Measurements from ENCODE around the gene ITGA11.

Gene ITGA11

DNA sequence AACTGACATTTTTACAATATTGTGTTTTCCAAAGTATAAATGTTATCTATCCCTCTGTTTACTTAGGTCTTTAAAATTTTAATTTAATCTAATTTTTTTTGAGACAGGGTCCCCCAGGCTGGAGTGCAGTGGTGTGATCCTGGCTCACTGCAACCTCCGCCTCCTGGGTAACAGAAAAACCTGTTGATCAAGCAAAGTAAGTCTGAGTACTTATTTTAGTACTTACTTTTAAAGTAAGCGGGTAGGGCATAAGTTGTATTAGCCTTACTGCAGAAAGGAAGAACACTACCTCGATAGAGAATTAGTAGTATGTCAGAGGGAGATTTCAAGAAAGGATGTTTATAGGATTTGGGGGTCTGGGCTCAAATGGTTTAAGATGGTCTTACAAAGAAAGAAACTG, 166.3 kb downstream of the ITGA11 start:
- TF ChIP-seq GATA3 (IDR thresholded peaks at IDR 0.05; ENCODE audit: low read depth, low read length) (no peak), GATA2 (IDR thresholded peaks at IDR 0.05; ENCODE audit: low read depth, low read length) (no peak)

DNA sequence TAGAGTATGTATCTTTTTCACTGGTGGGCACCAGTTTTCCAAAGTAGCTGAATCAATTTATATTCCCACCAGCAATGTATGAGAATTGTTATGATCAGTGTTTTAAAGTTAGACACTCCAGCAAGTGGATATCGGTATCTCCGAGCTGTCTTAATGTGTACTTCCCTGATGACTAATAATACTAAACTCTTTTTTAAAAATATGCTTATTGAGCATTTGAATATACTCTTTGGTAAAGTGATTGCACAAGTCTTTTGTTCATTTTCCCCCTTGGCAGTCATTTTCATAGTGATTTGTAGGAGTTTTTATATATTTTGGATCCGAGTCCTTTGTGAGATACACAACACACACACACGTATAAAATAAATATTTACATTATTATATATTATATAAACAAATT, 166.9 kb downstream of the ITGA11 start:
- TF ChIP-seq GATA2 (IDR thresholded peaks at IDR 0.05; ENCODE audit: low read depth, low read length): no peak
- TF ChIP-seq GATA3 (IDR thresholded peaks at IDR 0.05; ENCODE audit: low read depth, low read length): no peak

DNA sequence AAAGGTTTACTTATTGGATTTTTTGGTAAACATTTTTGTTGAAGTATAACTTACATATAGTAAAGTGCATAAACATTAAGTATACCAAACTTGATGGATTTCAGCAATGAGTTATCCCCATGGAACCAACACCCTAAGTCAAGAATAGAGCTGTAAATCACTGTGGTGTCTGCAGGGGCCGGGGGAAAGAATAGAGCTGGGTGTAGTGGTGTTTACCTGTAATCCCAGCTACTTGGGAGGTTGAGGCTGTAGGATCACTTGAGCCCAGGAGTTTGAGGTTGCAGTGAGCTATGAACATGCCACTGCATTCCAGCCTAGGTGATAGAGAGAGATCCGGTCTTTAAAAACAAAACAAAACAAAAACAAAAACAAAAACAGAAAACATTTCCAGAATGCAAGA, 167.7 kb downstream of the ITGA11 start:
- TF ChIP-seq GATA3 (IDR thresholded peaks at IDR 0.05; ENCODE audit: low read depth, low read length) (no peak), GATA2 (IDR thresholded peaks at IDR 0.05; ENCODE audit: low read depth, low read length) (no peak)

DNA sequence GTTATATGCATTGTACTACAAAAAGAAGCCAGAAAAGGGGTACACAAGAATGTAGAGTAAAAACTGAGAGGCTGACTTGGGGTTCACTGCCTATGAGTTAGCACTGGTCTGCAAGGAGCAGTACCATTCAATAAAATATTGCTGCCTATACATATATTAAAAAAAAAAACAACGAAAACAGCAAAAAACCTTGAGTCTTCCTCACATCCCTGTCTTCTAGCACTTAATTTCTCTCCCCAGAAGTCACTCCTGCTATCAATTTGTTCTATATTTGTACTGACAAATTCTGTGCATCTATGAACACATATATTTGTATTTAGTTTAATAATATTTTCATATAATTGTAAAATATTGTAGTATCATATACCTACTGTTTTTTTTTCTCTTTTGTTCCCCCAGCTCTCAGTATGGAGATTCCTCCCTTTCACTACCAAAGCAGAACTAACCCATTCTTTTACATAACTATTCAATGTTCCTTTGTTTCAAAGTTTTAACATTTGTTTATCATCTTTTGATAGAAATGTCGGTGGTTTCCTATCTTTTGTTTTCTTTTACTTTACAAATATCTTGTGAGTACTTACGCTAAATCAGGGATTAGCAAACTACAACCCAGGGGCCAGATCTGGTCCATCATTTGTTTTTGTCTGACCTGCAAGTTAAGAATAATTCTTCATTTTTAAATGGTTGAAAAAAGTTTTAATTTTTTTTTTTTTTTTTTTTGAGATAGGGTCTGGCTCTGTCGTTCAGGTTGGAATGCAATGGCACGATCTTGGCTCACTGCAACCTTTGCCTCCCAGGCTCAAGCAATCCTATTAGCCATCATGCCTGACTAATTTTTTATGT, 169.2 kb downstream of the ITGA11 start:
- no peak for TF ChIP-seq GATA2 (IDR thresholded peaks at IDR 0.05; ENCODE audit: low read depth, low read length)
- no peak for TF ChIP-seq GATA3 (IDR thresholded peaks at IDR 0.05; ENCODE audit: low read depth, low read length)

DNA sequence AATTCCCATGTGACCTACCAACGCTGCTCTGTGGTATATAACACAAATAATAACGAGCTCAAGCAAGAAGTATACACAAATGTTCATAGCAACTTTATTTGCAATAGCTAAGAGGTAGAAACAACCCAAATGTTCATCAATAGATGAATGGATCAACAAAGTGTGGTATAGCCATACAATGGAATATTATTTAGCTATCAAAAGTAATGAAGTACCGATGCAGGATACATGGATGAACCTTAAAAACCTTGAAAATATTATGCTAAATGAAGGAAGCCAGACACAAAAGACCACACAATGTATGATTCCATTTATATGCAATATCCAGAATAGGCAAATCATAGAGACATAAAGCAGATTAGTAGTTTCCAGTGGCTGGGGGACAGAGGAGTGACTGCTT, 170.0 kb downstream of the ITGA11 start:
- TF ChIP-seq GATA3 (IDR thresholded peaks at IDR 0.05; ENCODE audit: low read depth, low read length) (no peak), GATA2 (IDR thresholded peaks at IDR 0.05; ENCODE audit: low read depth, low read length) (no peak)

DNA sequence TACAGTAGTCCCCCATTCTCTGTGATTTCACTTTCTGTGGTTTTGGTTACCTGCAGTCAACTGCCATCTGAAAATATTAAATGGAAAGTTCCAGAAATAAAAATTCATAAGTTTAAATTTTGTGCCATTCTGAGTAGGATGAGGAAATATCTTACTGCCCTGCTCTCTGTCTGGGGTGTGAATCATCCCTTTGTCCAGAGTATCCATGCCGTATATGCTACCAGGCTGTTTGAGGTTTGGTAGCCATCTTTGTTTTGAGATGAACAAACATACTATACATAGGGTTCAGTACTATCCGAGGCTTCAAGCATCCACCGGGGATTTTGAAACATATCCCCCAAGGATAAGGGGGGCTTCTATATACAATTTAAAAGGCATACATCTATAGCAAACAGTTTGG, 170.7 kb downstream of the ITGA11 start:
- no peak for TF ChIP-seq GATA2 (IDR thresholded peaks at IDR 0.05; ENCODE audit: low read depth, low read length)
- no peak for TF ChIP-seq GATA3 (IDR thresholded peaks at IDR 0.05; ENCODE audit: low read depth, low read length)

DNA sequence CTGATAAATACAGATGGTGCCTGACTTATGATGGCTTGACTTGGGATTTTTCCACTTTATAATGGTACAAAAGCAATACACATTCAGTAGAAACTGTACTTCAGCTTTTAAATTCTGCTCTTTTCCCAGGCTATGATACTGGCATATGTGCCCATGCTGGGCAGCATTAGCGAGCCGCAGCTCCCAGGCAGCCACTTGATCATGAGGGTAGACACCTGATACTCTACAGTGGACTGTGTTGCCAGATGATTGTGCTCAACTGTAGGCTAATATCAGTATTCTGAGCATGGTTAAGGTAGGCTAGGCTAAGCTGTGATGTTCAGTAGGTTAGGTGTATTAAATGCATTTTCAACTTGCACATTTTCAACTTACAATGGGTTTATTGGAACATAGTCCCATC, 172.1 kb downstream of the ITGA11 start:
- no peak for TF ChIP-seq GATA2 (IDR thresholded peaks at IDR 0.05; ENCODE audit: low read depth, low read length)
- no peak for TF ChIP-seq GATA3 (IDR thresholded peaks at IDR 0.05; ENCODE audit: low read depth, low read length)

DNA sequence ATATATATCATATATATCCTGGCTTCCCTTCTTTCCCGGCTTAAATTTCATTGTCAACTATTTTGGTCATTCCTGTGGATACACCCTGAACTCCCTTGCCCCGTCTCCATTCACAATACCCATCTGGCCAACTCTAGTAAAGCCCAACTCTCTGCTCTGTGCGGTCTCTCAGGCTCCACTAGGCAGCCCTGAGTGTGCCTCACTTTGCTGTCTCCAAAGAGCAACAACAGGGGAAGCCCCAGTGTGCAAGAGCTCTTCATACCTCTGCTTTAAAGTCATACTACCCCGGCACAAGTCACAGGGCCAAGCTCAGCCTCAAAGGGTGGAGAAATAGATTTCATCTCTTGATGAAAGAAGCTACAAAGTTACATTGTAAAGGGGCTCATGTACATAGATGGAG, 173.3 kb downstream of the ITGA11 start:
- TF ChIP-seq GATA2 (IDR thresholded peaks at IDR 0.05; ENCODE audit: low read depth, low read length) (no peak), GATA3 (IDR thresholded peaks at IDR 0.05; ENCODE audit: low read depth, low read length) (no peak)

DNA sequence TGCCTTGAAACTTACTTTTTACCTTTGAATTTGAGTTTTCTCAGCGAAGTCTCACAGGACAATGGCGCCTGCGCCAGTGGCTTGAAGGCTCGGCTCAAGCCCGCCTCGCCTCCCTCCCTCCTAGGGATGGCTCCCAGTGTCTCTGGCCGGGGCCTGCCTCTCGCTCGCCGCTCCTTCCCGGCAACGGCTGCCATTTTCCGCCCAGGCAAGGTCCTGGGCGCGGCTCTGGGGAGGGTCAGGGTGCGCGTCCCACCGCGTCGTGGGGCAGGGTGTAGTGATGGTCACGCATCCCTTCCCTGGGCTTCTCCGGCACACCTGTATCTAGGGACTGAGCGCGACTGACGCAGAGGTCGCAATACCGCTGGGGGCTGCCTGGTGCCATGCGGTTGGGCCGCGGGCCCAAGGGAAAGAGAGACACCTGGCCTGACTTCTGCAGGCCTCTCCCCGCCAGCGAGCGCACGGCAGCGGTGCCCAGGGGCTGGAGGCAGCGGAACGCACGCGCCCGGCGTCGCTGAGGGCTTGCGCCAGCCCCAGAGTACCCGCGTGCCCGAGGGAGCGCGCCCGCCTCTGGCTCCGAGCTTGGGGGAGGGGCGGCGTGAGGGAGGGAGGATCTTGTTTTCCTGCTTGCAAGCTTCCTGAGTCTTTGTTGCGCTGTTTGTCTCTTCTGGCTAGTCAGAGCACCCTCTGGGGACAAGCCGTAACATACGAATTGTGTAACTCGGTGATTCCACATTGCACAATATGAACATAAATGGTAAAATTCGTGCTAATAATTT, 175.1 kb downstream of the ITGA11 start:
- TF ChIP-seq GATA3 (IDR thresholded peaks at IDR 0.05; ENCODE audit: low read depth, low read length): no peak
- no peak for TF ChIP-seq GATA2 (IDR thresholded peaks at IDR 0.05; ENCODE audit: low read depth, low read length)

DNA sequence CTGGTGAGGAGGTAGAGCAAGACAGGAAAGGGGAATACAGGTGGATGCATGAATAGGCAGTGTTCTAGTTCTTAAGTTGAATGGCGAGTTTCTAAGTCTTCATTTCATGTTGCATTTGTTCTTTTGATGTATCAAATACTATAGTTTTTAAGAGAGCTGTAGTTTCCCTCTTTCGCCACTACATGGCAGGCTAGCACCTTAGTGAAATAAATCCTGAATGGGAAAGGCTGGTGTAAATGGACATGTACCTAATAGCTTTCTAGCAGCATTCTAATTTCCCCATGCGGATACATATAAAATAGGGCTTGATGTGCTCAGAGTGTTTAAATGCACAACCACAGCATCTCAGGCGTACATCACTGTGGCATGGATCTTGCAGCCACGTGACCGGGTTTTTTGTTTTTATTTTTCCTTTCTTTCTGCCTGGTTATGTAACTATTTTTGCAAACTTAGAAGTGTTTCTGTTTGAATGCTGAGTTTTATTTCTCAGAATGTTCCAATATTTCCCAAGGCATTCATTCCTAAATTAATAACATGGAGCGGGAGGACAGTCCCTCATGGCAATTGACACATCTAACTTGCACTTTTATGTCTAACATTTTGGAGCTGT, 178.9 kb downstream of the ITGA11 start:
- TF ChIP-seq GATA3 (IDR thresholded peaks at IDR 0.05; ENCODE audit: low read depth, low read length): no peak

DNA sequence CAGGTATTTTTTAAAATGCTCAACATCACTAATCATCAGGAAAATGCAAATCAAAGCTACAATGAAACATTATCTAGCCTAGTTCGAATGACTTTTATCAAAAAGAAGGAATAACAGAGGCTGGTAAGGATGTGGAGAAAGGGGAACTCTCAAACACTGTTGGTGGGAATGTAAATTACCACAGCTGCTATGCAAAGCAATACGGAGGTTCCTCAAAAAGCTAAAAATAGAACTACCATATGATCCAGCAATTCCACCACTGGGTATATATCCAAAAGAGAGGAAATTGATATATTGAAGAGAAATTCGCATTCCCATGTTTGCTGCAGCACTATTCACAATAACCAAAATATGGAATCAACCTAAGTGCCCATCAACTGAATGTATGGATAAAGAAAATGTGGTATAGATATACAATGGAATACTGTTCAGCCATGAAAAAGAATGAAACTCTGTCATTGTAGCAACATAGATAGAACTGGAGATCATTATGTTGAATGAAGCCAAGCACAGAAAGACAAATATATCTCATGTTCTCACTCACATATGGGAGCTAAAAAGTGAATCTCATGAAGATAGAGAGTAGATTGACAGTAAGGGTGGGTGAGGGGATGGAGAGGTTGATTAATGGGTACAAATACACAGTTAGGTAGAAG, 182.8 kb downstream of the ITGA11 start:
- TF ChIP-seq GATA3 (IDR thresholded peaks at IDR 0.05; ENCODE audit: low read depth, low read length): no peak
- TF ChIP-seq GATA2 (IDR thresholded peaks at IDR 0.05; ENCODE audit: low read depth, low read length): no peak

All from SH-SY5Y (cell line).